Lung (tissue), 12 donors: ENCODE results near the gene BHLHA15. TPM values are rescaled to one million over a fixed set of nuclear protein-coding genes. Genes with fewer than 3 reads are reported as not detected.

Experiments used
- ATAC-seq: fragments of 200-7000 bp; cut with Tn5 transposase; one replicate; pipeline ENCODE4 v1.9.1; 2020; ENCODE audit warnings: moderate number of reproducible peaks; ENCODE audit not compliant: insufficient read depth, low FRiP score
- DNase-seq, 3 donors: peaks; one replicate each; pipeline ENCODE4 v3.0.0-alpha.2; 2013 to 2017
- H3K27ac ChIP-seq, 2 donors: one replicate each; pipeline ENCODE4 v1.5.1; 2013; ENCODE audit warnings: mild to moderate bottlenecking in 2 of 2, moderate library complexity in 2 of 2, control low read depth in 1 of 2, inconsistent platforms in 1 of 2, low read depth in 1 of 2, low read length in 1 of 2
- H3K27me3 ChIP-seq, 3 donors: one replicate each; pipeline ENCODE4 v1.5.1; 2013; ENCODE audit warnings: low read length in 2 of 3; ENCODE audit not compliant: control insufficient read depth in 3 of 3, insufficient read depth in 3 of 3
- H3K36me3 ChIP-seq, 4 donors: one replicate each; pipeline ENCODE4 v1.5.1; 2013; ENCODE audit warnings: low read length in 4 of 4, mild to moderate bottlenecking in 1 of 4, moderate library complexity in 1 of 4; ENCODE audit not compliant: control insufficient read depth in 4 of 4, insufficient read depth in 4 of 4
- H3K4me1 ChIP-seq, 5 donors: one replicate each; pipeline ENCODE4 v1.5.1; 2013; ENCODE audit warnings: low read length in 5 of 5, mild to moderate bottlenecking in 2 of 5, moderate library complexity in 1 of 5; ENCODE audit not compliant: control insufficient read depth in 5 of 5, insufficient read depth in 5 of 5
- H3K4me3 ChIP-seq: one replicate; pipeline ENCODE4 v1.5.1; 2013; ENCODE audit warnings: mild to moderate bottlenecking, control low read depth, moderate library complexity
- H3K9ac ChIP-seq, 2 donors: one replicate each; pipeline ENCODE4 v1.5.1; 2013; ENCODE audit warnings: low read length in 2 of 2, control low read depth in 1 of 2; ENCODE audit not compliant: insufficient read depth in 1 of 2
- H3K9me3 ChIP-seq, 4 donors: one replicate each; pipeline ENCODE4 v1.5.1; 2013; ENCODE audit warnings: low read length in 3 of 4, mild to moderate bottlenecking in 1 of 4, moderate library complexity in 1 of 4; ENCODE audit not compliant: control insufficient read depth in 4 of 4, insufficient read depth in 3 of 4
- CTCF ChIP-seq: IDR thresholded peaks from 2 replicates; pipeline ENCODE4 v1.5.1; 2012; ENCODE audit warnings: mild to moderate bottlenecking; ENCODE audit errors: control extremely low read depth, extremely low read depth
- WGBS, 2 donors: extraction: QIAGEN DNeasy Blood & Tissue Kit; methylation state at CpG; one replicate each; pipeline ENCODE4 v1.1.7; 2013; 5-methylcytosine and 5-hydroxymethylcytosine counted together
- polyA plus RNA-seq, 2 donors: library from polyadenylated mRNA; stranded (reverse); fragments of 200-250 nt; gene quantifications; one replicate each; pipeline ENCODE4 v1.2.1, GENCODE V29; 2013
- total RNA-seq, 2 donors: library from RNA; depleted of rRNA in 1 of 2; stranded (reverse); fragments of >200 nt in 1 of 2; gene quantifications; one replicate each; pipeline ENCODE4 v1.2.1, GENCODE V29; 2014 to 2021
- donor health status: control.
- donor health status: control.
- donor health status: Bipolar disorder and iron deficiency.
- donor health status: healthy.
- donor health status: DM: yes; HTN: yes; CAD: no.

BHLHA15 gene
- total and polyA plus RNA-seq, 4 donors: 0.93 to 4.0 (median 2.6) TPM

- no peak for TF ChIP-seq CTCF
- Histone ChIP-seq H3K9me3 (no peaks in the 10 kb centered on the region), H3K9ac (no peak overlapping the region), H3K27ac (no peak overlapping the region), H3K4me1 (no peaks in the 10 kb centered on the region), H3K4me3 (no peak overlapping the region), H3K27me3 (no peaks in the 10 kb centered on the region), H3K36me3 (peaks cover 0 to 58% (median 5%) of the 10 kb centered on the region in 4 donors)
- WGBS, 2 donors: 92 to 95% methylated on average over 17 of the region's 17 CpGs
- DNase-seq (no peak), ATAC-seq (no peak)
Measured at GRCh38 chr7:98229991-98230745, 18.9 kb downstream of the BHLHA15 start.

GRCh38 chr7:98230746-98231471 lies 19.7 kb downstream of the BHLHA15 start:
- H3K4me1 ChIP-seq: no peaks in the 10 kb centered on the region
- 95 to 97% methylated on average over 28 to 30 of the region's 30 CpGs for WGBS, 2 donors
- DNase-seq (no peak), ATAC-seq (no peak)
- peaks cover 0 to 58% (median 5%) of the 10 kb centered on the region in 4 donors for H3K36me3 ChIP-seq
- H3K9ac ChIP-seq: no peak overlapping the region
- no peaks in the 10 kb centered on the region for H3K27me3 ChIP-seq
- TF ChIP-seq CTCF: no peak
- no peaks in the 10 kb centered on the region for H3K9me3 ChIP-seq
- no peak overlapping the region for H3K27ac ChIP-seq
- no peak overlapping the region for H3K4me3 ChIP-seq

- Histone ChIP-seq H3K9me3 (no peaks in the 10 kb centered on the region), H3K9ac (no peak overlapping the region), H3K4me1 (no peaks in the 10 kb centered on the region), H3K4me3 (no peak overlapping the region), H3K36me3 (peaks cover 0 to 55% (median 1%) of the 10 kb centered on the region in 4 donors), H3K27ac (no peak overlapping the region), H3K27me3 (no peaks in the 10 kb centered on the region)
- 93 to 96% methylated on average over 25 of the region's 25 CpGs for WGBS, 2 donors
- DNase-seq (no peak), ATAC-seq (no peak)
- TF ChIP-seq CTCF: no peak
Measured at GRCh38 chr7:98231493-98232262, 20.4 kb downstream of the BHLHA15 start.
